Activated naive CD4-positive, alpha-beta T cell treated with Interleukin-2 at 50 U/mL for 16 hours (primary cell): Measurements from ENCODE around the gene CACNB3.
"Not testable (repeated sequence)": the region's sequence is repeated elsewhere in the genome, so short reads cannot be mapped to it uniquely, and the experiment has no call there.

Experiments used
- DNase-seq: peaks from one replicate; pipeline ENCODE4 v3.0.0-alpha.2; 2020

The CACNB3 gene

DNA sequence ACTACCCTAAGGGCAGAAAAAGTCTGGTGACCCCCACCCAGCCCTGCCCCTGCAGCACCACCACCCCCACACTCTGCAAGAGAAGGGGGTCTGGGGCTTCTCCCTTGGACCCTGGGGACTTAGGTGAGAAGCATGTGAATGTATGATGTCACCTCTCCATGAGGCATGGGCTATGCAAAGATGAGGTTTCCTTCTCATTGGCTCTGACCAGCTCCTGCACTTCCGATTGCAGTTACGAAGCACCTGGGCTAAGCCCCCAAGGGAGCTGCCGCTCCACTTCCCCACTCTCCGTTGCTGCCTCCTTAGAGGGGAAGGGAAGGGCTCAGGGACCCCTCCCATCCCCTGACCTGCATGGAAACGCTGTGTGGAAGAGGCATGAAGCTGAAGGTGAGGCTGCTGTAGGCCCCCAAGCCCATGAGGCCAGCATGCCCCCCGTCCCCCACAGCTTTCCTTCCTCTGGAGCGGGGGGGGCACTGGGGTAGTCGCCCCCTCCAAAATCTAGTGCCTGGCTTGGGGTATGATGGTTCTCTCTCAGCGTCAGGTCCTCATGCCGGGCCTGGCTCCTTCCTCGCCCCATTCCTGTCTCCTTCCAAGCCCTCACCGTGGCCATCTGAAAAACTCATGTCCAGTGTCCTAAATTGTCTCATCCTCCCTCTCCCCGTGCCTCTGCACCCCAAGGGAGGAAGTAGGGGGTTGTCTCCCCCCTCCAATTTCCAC, 39.1 kb downstream of the CACNB3 start:
- DNase-seq: no peak

DNA sequence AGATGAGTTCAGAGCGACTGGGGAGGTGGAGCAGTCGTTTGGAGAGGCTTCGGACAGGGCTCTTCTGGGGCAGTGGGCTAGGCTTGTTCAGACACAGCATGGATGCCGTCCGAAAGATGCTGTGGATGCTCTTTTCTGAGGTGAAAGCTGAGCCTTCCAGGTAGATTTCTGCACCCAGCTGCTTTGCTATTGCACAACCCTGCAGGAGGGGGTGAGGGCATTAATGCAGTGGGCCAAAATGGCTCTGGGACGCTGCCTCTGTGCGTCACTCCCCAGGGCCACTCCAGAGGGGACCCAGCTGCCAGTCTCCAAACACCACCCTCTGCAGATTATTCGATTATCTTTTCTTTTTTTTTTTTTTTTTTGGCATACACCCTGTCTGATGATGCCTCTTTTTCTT, 39.7 kb downstream of the CACNB3 start:
- DNase-seq: no peak

DNA sequence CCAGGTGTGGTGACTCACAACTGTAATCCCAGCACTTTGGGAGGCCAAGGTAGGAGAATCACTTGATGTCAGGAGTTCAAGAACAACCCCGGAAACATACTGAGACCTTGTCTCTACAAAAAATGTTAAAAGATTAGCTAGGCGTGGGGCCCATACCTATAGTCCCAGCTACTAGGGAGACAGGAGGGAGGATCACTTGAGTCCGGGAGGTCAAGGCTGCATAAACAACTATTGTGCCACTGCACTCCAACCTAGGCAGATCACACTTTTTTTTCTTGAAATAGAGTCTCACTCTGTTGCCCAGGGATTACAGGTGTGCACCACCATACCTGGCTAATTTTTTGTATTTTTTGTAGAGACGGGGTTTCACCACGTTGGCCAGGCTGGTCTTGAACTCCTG, 41.3 kb downstream of the CACNB3 start:
- DNase-seq: no peak

DNA sequence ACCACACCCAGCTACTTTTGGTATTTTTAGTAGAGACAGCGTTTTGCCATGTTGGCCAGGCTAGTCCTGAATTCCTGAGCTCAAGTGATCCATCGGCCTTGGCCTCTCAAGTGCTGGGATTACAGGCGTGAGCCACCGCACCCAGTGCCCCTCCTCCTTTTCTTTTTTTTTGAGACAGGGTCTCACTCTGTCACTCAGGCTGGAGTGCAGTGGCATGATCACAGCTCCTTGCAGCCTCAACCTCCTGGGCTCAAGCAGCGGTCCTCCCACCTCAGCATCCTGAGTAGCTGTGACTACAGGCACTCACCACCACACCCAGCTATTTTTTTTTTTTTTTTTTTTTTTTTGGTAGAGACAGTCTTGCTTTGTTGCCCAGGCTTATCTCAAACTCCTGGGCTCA, 41.9 kb downstream of the CACNB3 start:
- not testable (repeated sequence) for DNase-seq

DNA sequence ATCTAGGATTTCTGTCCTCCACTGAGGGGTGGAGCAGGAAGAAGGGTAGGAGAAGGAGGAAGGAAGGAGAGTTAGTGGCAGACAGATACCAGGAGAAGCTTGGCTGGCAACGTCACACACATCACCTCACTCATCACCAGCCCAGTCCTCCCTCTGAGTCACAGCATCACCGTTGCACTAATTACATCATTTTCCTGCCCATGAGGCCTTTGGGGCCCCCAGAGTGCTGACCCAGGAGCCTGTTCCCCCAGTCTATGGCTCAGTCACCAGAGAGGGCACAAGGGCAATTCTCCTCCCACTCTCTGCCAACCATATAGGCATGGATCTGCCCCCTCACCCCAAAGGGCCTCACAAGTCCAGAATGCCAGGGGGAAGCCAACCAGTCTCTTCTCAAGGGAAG, 42.8 kb downstream of the CACNB3 start:
- no peak for DNase-seq

DNA sequence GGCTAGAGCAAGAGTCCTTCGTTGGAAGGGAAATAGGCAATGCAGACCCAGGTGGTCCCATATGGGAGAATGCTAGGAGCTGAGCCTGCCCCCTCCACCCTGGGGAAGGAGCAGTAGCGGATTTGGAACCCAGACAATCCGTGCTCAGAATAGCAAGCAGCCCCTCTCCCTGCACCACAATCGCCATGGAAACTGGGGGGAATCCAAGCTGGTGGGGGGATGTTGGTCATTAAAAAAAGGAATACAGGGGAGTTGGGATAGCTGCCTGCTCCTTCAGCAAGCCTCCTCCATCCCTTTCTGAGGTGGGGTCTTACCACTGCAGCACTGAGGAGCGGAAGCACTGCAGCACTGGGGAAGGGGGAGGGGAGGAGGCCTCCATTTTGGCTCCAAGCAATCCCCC, 44.5 kb downstream of the CACNB3 start:
- DNase-seq: no peak

DNA sequence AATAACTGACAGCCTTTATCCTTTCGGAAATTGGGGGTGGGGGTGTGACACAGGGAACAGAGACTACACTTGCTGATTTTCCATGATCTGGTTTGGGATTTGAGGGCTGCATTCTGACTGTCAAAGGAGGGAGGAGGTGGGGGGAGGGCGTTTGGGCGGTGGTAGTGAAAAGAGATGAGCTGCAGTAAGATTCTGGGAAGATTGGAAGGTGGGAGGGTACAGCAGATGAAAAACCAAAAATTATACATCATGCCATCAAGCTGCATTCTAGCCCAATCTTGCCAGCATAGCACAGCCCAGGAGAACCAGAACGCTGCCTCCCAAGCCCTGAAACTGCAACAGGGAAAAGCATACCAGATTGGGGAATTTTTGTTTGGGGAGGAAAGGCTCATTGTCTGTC, 45.0 kb downstream of the CACNB3 start:
- DNase-seq: no peak

DNA sequence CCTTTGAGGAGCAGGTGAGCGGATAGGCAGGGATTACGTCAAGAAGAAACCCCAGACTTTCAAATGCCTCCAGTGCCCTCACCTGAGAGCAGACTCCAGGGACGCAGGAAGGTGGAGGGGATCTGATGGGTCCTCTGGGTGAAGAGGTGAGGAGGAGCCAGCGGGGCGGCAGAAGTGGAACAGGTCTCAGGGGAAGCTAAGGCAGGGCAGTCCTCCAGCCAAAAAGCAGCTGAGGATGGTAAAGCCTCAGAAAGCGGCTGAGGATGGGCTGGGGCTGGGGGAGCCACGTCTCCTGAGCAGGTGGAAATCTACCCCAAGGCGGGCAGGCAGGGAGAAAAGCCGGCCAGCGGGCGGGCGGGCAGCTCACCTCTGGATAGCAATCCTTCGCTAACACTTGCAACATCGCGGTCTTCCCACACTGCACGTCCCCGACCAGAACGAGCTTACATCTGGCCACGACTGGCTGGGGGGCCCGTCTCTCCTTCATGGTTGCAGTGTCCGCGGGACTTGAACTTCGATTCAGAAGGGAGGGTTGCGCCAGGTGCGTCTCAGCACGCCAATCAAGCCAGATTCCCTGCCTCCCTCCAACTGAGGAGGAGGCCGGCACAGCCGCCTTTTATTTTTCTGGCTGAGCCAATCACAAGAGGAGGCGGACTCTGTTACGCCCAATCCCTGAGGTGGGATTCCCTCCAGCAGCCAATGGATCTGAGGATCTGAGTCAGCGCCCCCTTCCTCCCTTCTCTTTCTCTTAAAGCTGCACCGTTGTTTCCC, 47.2 kb downstream of the CACNB3 start, which contains the start of gene RND1:
Gene RND1 (minus strand): TSS at position 590 of the 771 bp plus-strand sequence. CDS start 103 bp downstream, at position 487.
- DNase-seq: peak; percentile 86

DNA sequence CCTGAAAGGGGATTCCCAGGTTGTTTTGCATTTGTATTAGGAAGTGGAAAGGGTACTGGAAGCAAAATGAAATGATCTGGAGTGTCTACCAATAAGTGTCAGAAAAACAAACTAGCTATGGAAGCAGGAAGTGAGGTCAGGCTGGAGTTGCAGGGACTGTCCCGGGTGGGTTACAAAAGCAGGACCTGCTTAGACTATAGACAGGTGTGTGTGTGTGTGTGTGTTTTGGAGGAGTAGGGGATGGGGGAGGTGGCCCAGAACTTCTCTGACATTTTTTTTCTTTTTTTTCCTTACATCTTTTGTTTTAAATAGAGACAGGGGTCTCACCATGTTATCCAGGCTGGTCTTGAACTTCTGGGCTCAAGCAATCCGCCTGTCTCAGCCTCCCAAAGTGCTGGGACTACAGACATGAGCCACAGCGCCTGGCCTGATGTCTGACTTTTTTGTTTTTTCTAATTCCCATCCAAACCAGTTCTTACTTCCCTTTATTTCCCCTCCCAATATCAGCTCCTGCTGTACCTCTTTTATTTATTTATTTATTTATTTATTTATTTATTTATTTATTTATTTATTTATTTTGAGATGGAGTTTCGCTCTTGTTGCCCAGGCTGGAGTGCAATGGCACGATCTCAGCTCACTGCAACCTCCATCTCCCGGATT, 47.9 kb downstream of the CACNB3 start:
- DNase-seq: no peak

DNA sequence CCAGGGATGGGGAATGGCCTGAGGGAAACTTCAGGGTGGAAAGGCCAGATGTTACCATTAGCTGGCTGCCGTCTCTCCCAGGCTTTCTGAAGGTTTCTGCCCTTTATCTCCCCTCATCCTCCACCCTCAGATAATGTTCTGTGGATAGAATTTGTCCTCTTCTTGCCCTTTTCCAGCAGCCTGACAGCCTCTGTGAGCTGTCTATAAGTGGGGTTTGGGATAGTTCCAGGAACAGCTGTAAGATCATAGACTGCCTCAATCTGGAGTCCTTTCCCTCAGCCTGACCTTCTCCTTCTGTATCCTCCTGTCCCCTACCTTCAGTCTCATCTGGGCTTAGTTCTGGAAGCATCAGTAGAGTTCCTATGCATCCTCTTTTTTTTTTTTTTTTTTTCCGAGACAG, 50.2 kb downstream of the CACNB3 start:
- no peak for DNase-seq

DNA sequence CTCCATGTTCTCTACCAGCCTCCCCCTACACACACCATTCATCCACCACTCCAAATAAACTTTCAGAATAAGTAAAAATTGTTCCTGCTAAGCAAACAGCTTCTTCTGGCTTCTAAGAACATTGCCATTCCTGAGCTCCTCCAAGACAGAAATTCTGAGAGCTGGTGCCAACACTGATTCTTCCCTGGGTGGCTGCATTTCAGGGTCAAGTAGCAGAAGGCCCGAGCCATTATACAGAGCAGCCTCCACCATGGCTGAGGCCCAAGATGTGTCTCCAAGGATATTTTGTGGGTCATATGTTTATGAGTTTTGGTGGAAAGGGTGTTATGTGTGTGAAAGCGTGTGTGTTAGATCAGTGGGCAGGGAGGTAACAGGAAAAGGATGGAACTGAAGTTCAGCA, 50.9 kb downstream of the CACNB3 start:
- DNase-seq: no peak

DNA sequence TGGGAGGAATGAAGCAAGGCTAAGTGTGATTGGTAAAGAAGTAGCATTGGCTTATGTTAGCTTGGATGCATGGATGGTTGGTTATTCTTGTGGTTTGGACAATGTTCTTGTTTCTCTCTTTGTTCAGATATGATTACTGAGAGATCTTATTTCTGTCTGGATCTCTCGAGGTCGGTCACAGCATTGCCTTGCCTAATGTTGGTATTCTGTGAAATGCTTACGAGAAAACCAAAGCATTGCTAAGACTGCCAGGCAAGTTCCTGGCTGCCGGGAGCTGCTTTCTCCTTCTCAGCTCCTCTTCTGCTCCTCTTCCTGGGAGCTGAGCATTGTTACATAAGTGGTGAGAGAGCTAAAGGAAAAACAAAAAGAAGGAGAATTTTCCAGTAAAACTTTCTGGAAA, 54.8 kb downstream of the CACNB3 start:
- DNase-seq: no peak

DNA sequence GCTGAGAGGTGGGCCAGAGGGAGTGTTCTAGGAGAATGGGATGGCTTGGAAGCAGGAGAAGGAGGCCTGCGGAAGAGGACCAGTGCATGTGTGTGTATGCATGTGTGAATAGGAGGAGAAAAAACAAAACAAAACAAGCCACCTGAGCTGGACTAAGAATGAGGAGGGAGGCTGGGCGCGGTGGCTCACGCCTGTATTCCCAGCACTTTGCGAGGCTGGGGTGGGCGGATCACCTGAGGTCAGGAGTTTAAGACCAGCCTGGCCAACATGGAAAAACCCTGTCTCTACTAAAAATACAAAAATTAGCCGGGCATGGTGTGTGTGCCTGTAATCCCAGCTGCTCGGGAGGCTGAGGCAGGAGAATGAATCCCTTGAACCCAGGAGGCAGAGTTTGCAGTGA, 55.2 kb downstream of the CACNB3 start:
- DNase-seq: not testable (repeated sequence)

DNA sequence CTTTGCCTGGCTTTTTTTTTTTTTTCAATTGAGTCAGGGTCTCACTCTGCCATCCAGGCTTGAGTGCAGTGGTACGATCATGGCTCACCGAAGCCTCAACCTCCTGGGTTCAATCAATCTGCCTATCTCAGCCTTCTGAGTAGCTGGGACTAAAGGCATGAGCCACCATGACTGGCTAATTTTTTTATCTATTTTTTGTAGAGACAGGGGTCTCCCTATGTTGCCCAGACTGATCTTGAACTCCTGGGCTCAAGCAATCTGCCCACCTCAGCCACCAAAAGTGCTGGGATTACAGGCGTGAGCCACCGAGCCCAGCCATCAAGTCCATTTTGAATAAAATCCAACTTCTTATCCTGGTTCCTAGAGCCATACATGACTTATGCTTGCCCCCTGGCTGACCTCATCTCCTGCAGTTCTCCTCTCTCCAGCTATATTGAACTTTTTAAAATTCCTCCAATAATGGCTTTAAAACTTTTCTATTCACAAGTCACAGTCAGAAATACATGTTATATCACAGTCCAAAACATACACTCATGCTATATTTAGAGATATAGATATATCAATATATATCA, 57.7 kb downstream of the CACNB3 start:
- no peak for DNase-seq
